ENCODE data around the gene LEFTY1. TPM values are rescaled to one million over a fixed set of nuclear protein-coding genes. Genes with fewer than 3 reads are reported as not detected.
A peak's percentile ranks its signal among the peaks of the same experiment; 100 is the strongest.

LEFTY1 gene
- total and polyA plus RNA-seq, 9 of the 15 experiments (the other 6 are each of a cell fraction or from before 2014, with no cell fraction given) = 0.07 to 0.24 (median 0.17) TPM; not detected in 5

DNA sequence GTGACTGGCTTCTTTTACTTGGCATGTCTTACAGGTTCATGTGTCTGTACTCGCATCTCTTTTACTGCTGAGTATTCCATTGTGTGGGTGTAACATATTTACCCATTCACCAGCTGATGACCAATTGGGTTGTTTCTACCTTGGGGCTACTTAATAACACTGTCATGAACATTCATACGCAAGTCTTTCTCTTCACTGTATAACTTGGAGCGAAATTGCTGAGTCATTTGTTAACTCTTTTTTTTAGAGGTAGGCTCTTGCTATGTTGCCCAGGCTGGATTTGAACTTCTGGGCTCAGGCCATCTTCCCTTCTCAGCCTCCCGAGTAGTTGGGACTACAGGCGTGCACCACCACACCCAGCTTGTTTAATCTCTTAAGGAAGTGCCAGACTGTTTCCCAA, 28.6 kb upstream of the LEFTY1 start (continued):
- no peak for TF ChIP-seq ZNF561 (CRISPR knock-in tag; conservative IDR thresholded peaks at IDR 0.05)
- no peak for TF ChIP-seq PTBP1 (IDR thresholded peaks at IDR 0.05; ENCODE audit: low read depth, low read length)
- TF ChIP-seq, protein P1, sequence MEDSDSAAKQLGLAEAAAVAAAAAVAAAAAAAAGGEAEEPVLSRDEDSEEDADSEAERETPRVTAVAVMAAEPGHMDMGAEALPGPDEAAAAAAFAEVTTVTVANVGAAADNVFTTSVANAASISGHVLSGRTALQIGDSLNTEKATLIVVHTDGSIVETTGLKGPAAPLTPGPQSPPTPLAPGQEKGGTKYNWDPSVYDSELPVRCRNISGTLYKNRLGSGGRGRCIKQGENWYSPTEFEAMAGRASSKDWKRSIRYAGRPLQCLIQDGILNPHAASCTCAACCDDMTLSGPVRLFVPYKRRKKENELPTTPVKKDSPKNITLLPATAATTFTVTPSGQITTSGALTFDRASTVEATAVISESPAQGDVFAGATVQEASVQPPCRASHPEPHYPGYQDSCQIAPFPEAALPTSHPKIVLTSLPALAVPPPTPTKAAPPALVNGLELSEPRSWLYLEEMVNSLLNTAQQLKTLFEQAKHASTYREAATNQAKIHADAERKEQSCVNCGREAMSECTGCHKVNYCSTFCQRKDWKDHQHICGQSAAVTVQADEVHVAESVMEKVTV (CRISPR knock-in tag; IDR thresholded peaks at IDR 0.05) = no peak
- 0 out of 2 replicates have a peak, but pooled peaks have one; percentile 33 for TF ChIP-seq SMAD4 (CRISPR knock-in tag; conservative IDR thresholded peaks at IDR 0.05)
- TF ChIP-seq, protein P2, sequence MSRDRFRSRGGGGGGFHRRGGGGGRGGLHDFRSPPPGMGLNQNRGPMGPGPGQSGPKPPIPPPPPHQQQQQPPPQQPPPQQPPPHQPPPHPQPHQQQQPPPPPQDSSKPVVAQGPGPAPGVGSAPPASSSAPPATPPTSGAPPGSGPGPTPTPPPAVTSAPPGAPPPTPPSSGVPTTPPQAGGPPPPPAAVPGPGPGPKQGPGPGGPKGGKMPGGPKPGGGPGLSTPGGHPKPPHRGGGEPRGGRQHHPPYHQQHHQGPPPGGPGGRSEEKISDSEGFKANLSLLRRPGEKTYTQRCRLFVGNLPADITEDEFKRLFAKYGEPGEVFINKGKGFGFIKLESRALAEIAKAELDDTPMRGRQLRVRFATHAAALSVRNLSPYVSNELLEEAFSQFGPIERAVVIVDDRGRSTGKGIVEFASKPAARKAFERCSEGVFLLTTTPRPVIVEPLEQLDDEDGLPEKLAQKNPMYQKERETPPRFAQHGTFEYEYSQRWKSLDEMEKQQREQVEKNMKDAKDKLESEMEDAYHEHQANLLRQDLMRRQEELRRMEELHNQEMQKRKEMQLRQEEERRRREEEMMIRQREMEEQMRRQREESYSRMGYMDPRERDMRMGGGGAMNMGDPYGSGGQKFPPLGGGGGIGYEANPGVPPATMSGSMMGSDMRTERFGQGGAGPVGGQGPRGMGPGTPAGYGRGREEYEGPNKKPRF (IDR thresholded peaks at IDR 0.05; ENCODE audit: low read depth, low read length) = no peak
- no peak for TF ChIP-seq EWSR1 (IDR thresholded peaks at IDR 0.05; ENCODE audit: borderline replicate concordance, low read depth, partially characterized antibody)
- TF ChIP-seq CAMTA2 (CRISPR knock-in tag; conservative IDR thresholded peaks at IDR 0.05) = no peak
- peak; percentile 29; the same call in 1 of the 2 replicates for TF ChIP-seq ARID1B (IDR thresholded peaks at IDR 0.05)
- TF ChIP-seq, protein P3, sequence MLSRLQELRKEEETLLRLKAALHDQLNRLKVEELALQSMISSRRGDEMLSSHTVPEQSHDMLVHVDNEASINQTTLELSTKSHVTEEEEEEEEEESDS (CRISPR knock-in tag; IDR thresholded peaks at IDR 0.05) = no peak
- no peak for TF ChIP-seq ZBTB7A (IDR thresholded peaks at IDR 0.05; ENCODE audit: borderline replicate concordance, control insufficient read depth, low read depth, low read length)
- TF ChIP-seq ZNF780A (CRISPR knock-in tag; IDR thresholded peaks at IDR 0.05) = no peak
- TF ChIP-seq PHF21A (IDR thresholded peaks at IDR 0.05; ENCODE audit: borderline replicate concordance, low read depth) = no peak
- TF ChIP-seq, protein P4, sequence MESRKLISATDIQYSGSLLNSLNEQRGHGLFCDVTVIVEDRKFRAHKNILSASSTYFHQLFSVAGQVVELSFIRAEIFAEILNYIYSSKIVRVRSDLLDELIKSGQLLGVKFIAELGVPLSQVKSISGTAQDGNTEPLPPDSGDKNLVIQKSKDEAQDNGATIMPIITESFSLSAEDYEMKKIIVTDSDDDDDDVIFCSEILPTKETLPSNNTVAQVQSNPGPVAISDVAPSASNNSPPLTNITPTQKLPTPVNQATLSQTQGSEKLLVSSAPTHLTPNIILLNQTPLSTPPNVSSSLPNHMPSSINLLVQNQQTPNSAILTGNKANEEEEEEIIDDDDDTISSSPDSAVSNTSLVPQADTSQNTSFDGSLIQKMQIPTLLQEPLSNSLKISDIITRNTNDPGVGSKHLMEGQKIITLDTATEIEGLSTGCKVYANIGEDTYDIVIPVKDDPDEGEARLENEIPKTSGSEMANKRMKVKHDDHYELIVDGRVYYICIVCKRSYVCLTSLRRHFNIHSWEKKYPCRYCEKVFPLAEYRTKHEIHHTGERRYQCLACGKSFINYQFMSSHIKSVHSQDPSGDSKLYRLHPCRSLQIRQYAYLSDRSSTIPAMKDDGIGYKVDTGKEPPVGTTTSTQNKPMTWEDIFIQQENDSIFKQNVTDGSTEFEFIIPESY (CRISPR knock-in tag; IDR thresholded peaks at IDR 0.05) = no peak
- no peak for TF ChIP-seq FOXJ2 (tag; IDR thresholded peaks at IDR 0.05)
- no peak for TF ChIP-seq TRIM28 (IDR thresholded peaks at IDR 0.05)
- TF ChIP-seq POLR3G (IDR thresholded peaks at IDR 0.05; ENCODE audit: extremely low read depth, insufficient read length, insufficient replicate concordance) = no peak
- TF ChIP-seq HIVEP1 (CRISPR knock-in tag; IDR thresholded peaks at IDR 0.05) = no peak
- TF ChIP-seq, protein P5, sequence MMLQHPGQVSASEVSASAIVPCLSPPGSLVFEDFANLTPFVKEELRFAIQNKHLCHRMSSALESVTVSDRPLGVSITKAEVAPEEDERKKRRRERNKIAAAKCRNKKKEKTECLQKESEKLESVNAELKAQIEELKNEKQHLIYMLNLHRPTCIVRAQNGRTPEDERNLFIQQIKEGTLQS (IDR thresholded peaks at IDR 0.05) = no peak
- TF ChIP-seq, protein P5 (CRISPR knock-in tag; conservative IDR thresholded peaks at IDR 0.05) = no peak
- TF ChIP-seq GATAD2B (IDR thresholded peaks at IDR 0.05; ENCODE audit: borderline replicate concordance) = no peak
- TF ChIP-seq, protein P6, sequence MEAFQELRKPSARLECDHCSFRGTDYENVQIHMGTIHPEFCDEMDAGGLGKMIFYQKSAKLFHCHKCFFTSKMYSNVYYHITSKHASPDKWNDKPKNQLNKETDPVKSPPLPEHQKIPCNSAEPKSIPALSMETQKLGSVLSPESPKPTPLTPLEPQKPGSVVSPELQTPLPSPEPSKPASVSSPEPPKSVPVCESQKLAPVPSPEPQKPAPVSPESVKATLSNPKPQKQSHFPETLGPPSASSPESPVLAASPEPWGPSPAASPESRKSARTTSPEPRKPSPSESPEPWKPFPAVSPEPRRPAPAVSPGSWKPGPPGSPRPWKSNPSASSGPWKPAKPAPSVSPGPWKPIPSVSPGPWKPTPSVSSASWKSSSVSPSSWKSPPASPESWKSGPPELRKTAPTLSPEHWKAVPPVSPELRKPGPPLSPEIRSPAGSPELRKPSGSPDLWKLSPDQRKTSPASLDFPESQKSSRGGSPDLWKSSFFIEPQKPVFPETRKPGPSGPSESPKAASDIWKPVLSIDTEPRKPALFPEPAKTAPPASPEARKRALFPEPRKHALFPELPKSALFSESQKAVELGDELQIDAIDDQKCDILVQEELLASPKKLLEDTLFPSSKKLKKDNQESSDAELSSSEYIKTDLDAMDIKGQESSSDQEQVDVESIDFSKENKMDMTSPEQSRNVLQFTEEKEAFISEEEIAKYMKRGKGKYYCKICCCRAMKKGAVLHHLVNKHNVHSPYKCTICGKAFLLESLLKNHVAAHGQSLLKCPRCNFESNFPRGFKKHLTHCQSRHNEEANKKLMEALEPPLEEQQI (IDR thresholded peaks at IDR 0.05) = no peak

Measured in K562 (cell line).